MM.1S (cell line): ENCODE measurements around the gene GLB1L2.

Experiments used
- CTCF ChIP-seq: fragments of 300-600 bp; sonication (generic); IDR thresholded peaks from 2 replicates; pipeline ENCODE4 v1.5.1; 2016; ENCODE audit warnings: antibody characterized with exemption, low read length, mixed read lengths
- EZH2 ChIP-seq: fragments of 300-600 bp; sonication (generic); optimal IDR thresholded peaks from 2 replicates; pipeline ENCODE3; 2017; ENCODE audit warnings: low read depth, mild to moderate bottlenecking, antibody characterized with exemption, low read length, mixed read lengths

DNA sequence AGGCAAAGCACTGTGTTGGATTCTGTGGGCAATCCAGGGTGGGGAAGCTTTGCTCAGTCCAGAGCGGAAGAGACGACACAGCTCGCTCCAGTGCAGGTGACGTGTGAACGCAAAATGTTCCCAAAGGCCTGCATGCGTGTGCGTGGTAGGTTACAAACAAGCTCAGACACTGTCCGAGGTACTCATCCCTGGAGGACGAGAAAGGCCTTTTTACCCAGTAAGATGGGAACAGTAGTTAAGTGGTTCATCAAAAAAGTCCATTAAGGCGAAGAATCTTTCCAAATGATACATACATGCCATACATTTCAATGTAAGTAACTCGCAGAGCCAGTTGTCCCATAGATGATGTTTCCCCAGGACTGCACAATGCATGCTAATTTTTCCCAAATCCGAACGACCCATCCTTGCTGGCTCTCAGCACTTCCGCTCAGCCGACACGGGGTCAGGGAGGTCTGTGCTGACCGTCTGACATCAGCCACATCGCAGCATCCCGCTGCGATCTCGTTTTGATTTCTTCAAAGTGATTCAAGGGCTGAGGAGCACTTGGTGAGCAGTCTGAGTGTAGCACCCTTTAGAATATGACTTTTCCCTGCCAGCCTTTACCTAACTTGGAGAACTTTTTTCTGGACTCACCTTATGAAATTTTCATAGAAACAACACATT, 61.3 kb downstream of the GLB1L2 start:
- no peak for TF ChIP-seq CTCF
- no peak for TF ChIP-seq EZH2
